Inflammatory macrophage treated with lipopolysaccharide for 4 hours (primary cell): ENCODE data around the gene THBS2.

Experiments used
- DNase-seq: peaks from one replicate; pipeline ENCODE4 v3.0.0-alpha.2; 2020

Gene THBS2

DNA sequence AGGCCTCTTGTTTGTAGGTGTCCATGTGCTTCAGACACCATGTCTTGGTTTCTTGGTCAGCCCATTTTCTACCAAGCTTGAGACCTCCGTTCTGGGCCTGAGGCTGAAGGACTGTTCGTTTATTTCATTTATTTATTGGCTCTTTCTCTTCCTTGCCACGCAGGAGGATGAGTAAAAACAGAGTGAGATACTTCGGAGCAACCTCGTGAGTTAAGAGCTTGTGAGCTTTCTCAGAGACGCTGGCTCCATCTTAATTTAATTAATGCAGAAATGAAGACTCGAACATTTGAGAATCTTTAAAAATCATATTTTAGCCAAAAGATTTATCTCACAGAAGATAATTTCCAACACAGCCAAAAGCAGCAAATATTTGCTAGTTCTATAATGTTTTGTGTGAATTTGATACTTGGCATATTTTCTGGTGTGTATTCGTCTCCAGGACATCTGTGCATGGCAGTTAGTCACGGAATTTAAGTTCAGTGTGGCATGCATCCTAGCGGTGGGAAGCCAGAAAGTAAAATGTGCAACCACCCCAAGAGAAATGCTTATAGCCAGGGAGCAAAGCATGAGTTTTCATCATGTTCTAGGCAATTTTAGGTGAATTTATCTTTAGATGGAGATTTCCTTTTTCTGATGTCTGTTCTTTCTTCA is 76.0 kb downstream of the THBS2 start:
- DNase-seq, result no peak

DNA sequence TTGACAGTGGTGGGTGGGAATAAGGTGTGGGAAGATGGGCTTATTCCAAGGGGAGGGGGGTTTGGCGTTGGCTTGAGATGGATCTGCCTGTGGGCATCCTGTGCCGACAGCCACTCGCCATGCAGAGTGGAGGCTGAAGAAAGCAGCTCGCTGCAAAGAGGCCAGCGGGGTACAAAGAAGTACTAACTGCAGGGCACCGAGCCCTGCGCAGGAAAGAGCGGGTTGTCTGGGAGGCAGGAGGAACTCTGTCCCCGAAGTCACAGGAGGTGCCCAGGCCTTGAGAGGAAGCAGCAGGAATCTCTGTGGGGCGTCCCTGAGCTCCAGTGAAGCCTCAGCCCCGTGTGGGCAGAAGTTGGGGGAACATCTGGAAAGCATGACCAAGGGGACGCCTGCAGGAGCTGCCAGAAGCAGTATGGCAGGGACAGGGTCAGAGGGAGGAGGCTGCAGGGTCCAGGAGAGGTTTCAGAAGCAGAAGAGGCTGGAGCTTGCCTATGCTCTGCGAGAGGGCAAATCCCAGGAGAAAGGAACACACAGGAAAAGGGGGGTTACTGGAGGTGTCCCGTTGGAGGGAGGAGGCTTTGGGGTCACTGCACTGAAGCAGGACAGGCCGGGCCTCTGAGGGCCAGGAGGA is 77.2 kb downstream of the THBS2 start:
- no peak for DNase-seq

DNA sequence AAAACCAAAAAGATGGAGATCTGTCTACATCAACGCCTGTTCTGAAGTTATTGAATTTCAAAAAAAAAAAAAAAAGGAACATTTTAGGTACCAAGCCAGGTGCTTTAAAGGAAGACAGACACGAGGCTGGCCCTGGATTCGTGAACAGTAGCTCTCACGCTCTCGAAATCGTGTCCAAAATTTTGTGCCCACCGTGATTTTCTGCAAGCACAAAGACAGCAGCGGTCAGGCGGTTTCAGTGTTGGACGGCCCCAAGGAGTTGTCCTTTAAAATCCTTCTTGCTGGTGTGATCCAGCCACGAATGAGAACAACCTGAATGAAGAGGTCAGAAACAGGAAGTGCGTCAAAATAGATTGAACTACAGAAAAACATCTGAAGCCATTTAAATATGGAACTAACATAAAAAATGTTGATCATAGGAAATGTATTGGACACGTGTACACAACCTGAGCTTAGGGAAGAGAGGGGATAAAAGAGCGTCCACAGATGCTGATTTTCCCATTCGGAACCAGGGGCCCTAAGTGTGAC is 78.2 kb downstream of the THBS2 start:
- no peak for DNase-seq

DNA sequence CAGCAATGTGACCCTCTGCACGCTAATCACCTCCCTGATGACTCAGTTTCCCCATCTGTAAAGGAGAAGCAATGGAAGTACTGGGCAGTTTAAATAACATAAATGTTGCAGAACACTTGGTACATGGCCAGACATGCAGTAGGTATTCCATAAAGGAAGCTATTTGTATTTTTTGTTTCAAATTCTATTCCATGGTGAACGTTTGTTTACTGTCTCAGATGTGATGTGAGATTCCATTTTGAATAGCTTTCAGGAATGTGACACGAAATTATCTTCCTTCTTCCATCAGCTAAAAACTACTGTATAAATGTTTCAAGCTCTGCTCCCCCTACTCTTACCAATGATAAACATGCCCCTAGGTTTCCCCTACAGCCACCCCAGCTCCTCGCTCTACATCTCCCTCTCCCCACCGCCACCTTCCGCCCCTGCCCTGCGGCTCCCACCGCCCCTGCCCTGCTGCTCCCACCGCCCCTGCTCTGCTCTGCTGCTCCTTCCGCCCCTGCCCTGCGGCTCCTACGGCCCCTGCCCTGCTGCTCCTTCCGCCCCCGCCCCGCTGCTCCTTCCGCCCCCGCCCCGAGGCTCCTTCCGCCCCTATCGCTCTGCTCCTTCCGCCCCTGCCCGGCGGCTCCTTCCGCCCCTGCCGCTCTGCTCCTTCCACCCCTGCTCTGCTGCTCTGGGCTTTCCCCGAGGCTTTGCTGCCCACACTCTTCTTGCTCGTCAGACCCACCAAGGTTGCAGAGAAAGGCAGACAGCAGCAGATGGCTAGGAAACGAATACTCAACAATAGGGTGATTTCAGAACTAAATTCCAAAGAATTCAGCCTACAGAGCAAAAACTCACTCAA is 78.9 kb downstream of the THBS2 start:
- no peak for DNase-seq

DNA sequence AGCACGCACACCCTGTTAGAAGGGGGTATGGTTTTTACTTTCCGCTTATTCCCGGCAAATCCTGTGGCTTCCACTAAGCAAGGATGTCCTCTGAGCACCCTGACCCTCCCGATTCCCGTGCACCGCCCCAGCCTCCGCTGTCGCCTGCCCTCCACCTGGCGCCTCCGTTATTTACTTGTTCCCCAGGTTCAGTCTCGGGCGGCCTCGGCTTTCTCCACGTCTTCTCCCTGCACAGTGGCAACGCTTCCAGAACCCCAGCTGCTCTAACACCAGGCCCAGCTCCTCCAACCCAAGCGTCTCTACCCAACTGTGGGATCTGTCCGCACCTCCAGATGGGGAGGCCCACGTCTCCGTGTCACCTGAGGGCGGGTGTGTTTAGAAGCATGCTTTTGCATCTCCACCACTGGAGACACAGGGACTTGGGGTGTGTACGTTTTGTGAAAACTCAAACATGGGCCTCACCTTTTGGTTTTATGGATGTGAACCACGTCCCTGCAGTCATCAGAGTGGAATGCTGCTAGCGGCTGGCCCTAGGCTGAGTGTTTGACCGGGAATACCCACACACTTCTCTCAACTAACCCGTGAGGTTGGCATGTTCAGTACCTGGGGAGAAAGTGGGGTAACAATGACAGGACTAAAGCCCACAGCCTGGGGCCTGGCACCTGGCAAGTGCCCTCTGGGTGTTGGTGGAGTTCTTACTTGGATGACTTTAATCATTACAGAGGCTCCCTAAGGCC is 79.9 kb downstream of the THBS2 start:
- no peak for DNase-seq

DNA sequence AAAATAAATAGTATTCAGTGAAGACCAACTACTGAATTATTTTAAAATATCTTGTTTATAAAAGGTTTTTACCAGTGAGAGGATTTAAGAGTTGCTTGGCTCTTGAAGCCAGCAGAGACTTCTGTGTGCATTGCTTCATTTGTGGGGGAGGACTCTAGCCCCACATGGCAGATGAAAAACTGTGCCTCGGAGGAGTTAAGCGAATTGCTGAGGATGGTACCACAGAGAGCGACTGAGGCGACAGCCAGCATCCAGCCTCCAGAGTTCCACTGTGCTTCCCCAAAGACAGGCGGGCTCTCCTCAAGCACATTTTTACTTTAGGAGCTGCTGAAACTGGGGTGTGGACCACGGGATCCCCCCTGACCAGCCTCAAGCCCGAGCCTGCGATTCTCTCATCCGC is 80.7 kb downstream of the THBS2 start:
- no peak for DNase-seq

DNA sequence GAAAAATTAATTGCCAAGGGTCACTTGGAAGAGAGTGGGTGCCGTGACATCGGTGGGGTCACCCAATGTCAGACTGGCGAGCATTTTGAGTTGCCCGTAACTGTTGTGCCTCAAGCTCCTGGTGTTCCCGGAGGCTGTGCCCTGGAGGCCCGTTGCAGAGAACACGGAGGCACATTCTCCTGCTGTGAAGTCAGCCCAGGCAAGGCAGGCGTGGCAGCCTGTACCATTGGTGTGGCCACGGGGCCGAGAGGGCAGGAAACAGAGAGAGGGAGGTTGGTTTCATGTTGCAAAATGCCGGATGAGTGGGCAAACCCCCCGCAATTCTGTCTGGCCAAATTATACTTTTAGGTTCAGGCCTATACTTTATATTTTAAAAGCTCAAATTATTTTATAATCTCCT is 81.2 kb downstream of the THBS2 start:
- DNase-seq, result no peak

DNA sequence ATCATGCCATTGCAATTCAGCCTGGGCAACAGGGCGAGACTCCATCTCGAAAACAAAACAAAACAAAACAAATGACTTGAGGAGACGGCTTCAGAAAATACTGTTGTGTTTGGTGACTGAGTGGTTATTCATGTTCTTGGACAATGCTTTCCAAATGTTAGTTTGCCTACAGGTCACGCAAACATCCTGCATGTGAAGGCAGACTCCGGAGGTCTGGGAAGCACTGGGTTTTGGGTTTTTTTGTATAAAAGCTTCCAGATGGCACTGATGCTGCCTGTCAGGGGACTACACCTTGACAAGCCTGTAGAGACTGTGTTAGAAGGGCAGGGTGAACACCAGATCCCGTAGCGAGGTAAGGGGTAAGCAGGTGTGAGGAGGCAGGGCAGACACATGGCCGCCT is 81.7 kb downstream of the THBS2 start:
- no peak for DNase-seq

DNA sequence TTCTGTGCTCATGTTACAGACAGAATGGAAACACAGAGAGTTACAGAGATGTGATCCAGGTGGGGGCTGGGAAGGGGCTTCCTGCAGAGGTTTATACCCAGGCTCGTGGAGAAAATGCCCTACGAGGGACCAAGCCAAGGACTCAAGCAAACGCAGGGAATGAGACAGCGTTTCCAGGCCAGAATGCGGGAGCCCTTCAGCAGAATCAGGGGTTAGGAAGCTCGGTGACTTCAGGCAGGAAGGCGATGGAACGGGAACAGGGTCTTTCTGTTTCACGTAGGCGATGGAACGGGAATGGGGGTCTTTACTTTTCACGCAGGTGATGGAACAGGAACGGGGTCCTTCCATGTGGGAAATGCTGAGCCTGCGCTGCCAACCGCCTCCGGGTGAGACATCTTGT is 82.6 kb downstream of the THBS2 start:
- no peak for DNase-seq

DNA sequence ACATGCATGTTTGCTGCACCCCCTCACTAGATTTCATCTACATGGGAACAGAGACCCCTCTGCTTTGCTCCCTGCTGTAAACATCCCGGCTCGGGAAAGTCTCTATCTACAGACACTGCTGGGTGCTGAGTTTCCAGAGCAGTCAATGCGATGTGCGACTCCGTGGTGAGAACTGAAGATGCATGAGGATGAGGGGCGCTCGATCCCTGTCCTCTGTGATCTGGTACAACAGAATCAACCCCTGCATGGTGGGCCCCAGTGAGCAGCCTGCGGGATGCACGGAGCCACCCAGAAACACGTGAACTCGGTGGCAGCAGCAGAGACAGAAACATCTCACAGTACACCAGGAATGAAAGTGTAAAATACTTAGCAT is 83.1 kb downstream of the THBS2 start:
- DNase-seq, result no peak

DNA sequence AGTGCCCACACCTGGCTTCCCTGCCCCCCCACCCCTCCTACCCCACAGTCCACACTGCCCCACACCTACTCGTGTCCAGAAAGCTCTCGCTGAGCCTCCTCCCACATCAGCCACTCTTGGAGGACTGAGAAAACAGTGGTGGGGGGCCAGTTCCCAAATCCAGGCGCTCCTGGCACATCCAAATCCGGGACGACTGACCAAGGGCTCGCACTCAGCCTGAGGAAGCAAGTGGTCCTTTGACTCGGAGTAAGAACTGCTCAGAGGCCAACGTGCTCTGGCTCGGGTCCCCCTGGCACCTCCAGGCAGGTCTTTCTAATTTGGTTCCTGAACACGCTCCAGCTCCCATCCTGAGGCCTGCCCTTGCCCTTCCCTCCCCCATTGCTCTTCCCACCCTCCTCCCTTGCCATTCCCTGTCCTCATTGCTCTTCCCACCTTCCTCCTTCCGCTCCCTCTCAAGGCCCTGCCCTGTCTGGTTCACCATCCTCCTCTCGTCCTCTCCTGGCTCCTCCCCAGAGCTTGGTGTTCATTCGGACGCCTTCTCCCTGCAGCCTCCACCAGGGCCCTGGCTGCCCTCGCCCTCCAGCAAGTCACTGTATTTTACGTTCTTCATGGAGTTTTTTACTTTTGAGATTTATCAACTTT is 83.6 kb downstream of the THBS2 start:
- no peak for DNase-seq

DNA sequence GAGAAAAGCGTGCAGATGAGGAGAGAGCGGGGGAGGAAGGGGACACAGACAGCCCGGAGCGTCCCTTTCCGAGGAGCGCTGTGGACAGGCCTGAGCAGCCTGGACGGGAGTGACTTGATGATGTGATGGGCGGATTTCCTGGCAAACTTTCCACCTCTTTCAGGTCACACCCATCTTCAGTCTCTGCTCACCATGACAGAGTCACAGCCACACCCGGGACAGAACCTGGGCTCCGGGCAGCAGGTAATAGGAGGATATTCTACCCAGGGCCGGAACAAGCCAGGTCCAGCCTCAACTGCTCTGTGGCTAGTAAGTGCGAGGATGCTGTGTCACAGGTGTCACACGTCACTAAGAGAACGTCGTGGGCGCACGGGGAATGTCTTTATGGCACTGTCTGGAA is 84.3 kb downstream of the THBS2 start:
- DNase-seq, result no peak

DNA sequence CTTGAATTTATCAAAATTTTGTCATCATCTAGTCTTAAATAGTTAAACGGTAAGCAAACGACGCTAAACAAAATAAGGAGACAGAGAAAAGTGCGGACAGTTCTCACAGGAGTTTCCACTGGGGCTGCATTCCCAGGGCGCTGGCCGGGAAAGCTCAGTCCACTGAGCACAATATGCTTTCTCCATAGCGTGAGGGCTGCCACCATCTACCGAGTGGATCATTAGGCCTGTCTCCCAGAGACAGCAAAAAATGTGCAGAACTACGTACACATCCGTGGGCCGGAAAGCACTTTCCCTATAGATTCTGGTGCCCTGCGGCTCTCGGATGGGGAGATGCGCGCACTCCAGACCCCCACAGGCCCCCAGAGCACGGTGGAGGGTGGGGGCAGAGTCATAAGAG is 84.9 kb downstream of the THBS2 start:
- no peak for DNase-seq

DNA sequence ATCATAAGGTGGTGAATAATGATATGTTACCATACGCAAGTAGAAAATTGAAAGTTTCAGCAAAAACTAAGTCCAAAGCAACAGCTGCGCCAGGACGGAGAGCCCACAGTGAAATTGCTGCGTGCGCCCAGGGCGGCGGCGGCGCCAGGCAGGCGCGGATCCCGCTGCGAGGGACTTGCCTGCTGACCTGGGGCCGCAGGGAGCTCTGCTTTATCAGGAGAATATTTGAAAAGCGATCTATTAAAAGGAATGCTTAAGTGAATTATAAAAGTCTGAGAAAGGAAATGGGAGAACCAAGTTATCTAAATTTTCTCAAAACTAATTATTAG is 85.4 kb downstream of the THBS2 start:
- no peak for DNase-seq

DNA sequence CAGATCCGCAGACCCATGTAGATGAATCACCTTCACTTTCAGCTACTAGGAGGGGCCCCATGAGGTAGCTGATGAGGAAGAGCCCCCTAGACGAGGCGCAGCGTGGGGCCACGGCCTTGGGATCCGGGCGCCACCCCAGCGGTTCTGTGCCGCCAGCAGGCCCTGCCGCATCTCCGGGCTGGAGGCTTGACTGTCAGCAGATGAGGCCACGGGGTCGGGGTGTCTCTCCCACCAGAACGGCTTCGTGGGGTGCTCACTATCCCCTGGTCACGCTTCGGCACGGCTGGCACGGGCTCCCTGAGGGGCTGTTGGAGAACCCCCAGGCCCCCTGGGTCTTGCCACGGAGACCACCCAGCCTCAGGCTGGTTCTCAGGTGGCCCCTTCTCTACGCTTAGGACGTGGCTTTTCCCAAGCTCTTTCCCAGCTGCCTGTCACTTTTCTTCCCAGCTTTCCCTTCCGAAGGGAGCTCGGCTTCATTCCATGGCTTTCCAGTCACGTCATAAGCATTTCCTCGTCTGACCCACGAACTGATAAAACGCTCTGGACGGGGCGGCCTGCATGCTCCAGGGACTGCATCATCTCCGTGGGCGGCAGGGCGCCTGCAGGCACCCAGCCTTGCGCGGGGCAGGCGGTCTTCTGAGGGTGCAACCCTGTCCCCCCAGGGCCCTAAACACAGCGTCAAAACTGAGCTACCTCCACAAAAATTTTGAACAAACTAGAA is 85.9 kb downstream of the THBS2 start:
- DNase-seq, result no peak

DNA sequence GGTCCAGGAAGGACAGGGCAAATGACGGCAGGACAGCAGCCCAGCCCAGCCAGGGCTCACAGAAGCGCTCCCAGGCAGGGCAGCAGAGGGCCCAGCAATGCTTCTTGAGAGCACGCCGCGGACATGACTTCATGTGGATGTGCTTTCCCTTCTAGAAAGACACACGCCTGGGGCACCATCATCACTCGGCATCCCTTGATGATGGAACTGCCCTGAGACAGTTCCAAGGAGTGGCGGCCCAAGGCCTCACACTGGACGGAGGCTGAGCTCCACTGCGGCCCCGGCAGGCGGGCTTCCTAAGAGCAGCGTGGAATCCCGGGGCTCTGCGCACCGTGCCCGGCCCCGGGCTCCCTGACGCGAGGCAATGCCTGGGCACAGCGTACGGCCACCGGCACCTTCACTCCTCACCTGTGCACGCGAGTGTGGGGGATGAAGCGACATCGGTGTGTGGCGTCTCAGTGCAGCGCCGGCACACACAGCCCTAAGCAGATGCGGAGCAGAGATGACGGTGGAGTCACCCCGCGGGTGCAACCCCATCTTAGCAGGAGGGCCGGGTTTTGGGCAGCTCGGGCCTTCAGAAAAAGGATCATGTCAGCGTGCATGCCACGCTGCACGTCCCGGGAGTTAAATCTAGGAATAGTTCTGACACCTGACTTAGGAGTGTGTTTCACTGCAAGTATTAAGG is 86.6 kb downstream of the THBS2 start:
- no peak for DNase-seq
